ENCODE results near the gene GPX4. TPM values are rescaled to one million over a fixed set of nuclear protein-coding genes. Genes with fewer than 3 reads are reported as not detected.

GPX4 gene
- total RNA-seq, 8 experiments from 2014 or later: 331 to 509 (median 399) TPM

- in situ Hi-C loops (cut with MboI; ENCODE audit: low pct_unique_long_range_greater_than_20kb in 2 of 9, low sequenced_read_pairs in 9 of 9, unreplicated experiment in 9 of 9): no loop called here
- Histone ChIP-seq H3K27ac (peak overlapping the region in 1 of 2 donors; percentile 69), H3K4me3 (peak overlapping the region in 4 of 5 donors; percentile 22 to 46 (median 34)), H3K4me1 (replicated peaks in 1 of 2) (peaks cover 21 to 23% of the 10 kb centered on the region in 2 donors)
- ATAC-seq (replicated peaks in 6 of 8): peak; percentile 0 to 45 (median 25)
- WGBS, 10 experiments: 13 to 75% (median 59%) methylated on average over 3 to 21 of the region's 48 CpGs; no CpG with 5 or more reads in 7 of the 10 experiments
These were observed 29.0 kb downstream of the GPX4 start for GRCh38 chr19:1132552-1133383.

DNA sequence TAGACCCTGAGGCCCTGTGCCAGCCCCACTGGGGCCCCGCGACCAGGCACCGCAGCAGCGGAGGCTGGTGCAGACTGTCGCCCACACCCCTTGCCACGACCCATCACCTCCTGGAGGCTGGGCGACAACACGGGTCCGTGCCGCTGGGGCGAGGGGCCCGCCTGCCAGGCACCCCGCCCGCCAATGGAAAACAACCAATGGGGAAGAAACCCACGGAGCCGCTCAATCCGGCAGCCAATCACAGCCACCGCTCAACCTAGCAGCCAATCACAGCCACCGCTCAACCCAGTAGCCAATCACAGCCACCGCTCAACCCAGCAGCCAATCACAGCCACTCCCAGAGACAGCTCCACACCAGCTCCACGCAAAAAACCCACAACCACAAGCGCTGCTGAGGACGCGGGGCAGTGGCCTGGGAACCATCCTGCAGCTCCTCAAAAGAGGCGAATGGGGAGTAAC is 29.7 kb downstream of the GPX4 start:
- no peak for ATAC-seq (replicated peaks in 6 of 8)
- H3K27ac ChIP-seq: no peak overlapping the region
- WGBS, 10 experiments: 70 to 100% (median 98%) methylated on average over 1 to 6 of the region's 25 CpGs; no CpG with 5 or more reads in 6 of the 10 experiments
- H3K4me1 ChIP-seq (replicated peaks in 1 of 2): peaks cover 21 to 23% of the 10 kb centered on the region in 2 donors
- in situ Hi-C loops (cut with MboI; ENCODE audit: low pct_unique_long_range_greater_than_20kb in 2 of 9, low sequenced_read_pairs in 9 of 9, unreplicated experiment in 9 of 9): no loop called here
- no peak overlapping the region for H3K4me3 ChIP-seq

DNA sequence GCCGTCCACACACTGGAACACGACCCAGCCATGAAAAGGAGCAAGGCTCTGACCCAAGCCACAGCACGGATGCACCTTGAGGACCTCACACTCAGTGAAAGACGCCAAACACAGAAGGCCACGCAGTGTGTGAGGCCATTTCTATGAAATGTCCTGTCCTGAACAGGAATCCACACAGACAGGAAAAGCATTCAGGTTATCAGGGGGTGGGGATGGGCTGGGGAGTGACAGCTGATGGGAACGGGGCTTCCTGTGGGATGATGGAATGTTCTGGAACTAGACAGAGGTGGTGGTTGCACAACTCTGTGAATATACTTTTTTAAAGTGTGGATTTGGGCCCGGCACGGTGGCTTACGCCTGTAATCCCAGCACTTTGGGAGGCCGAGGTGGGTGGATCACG is 30.6 kb downstream of the GPX4 start:
- H3K27ac ChIP-seq: no peak overlapping the region
- 100% methylated on average over 5 of the region's 11 CpGs; no CpG with 5 or more reads in 9 of the 10 experiments for WGBS, 10 experiments
- in situ Hi-C loops (cut with MboI; ENCODE audit: low pct_unique_long_range_greater_than_20kb in 2 of 9, low sequenced_read_pairs in 9 of 9, unreplicated experiment in 9 of 9): no loop called here
- H3K4me3 ChIP-seq: no peak overlapping the region
- no peak for ATAC-seq (replicated peaks in 6 of 8)
- peaks cover 21 to 23% of the 10 kb centered on the region in 2 donors for H3K4me1 ChIP-seq (replicated peaks in 1 of 2)

DNA sequence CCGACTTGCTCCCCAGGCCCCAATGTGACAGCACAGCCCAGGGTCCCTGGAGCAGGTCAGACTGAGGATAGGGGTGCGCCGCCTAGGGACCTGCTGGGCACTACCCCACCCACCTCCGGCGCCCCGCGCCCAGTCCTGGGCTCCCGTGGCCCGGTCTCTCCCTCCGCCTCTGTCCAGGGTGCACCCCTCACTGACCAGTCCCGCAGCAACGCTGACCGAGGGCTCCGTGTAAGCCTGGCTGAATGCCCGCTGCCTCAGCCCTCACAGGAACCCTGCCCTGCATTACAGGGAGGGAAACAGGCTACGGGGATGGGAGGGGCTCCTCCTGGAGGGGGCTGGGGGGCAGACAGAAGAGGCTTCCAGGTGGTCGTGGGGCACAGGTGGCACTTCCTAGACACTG is 31.7 kb downstream of the GPX4 start:
- ATAC-seq (replicated peaks in 6 of 8): no peak
- peaks cover 21 to 23% of the 10 kb centered on the region in 2 donors for H3K4me1 ChIP-seq (replicated peaks in 1 of 2)
- H3K4me3 ChIP-seq: no peak overlapping the region
- 0 to 100% (median 73%) methylated on average over 1 of the region's 17 CpGs; no CpG with 5 or more reads in 6 of the 10 experiments for WGBS, 10 experiments
- H3K27ac ChIP-seq: no peak overlapping the region
- in situ Hi-C loops (cut with MboI; ENCODE audit: low pct_unique_long_range_greater_than_20kb in 2 of 9, low sequenced_read_pairs in 9 of 9, unreplicated experiment in 9 of 9): no loop called here

DNA sequence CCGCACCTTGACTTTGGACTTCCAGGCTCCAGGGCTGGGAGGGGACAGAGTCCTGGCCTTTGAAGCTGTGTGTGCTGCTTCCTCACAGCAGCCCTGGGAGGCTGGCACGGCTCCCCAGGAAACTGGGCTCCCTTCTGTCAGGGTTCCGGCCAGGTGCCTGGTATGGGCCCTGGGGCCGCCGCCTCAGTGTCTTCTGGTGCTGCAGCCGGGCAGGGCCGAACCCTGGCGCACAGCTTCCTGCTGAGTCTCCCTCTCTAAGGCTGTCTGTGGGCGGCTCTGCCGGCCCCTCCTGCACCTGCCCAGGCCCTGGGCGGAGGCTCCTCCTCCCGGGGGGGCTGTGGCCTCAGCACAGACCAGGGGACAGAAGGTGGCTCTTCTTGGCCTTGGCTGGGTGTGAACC is 32.4 kb downstream of the GPX4 start:
- WGBS, 10 experiments: 60% methylated on average over 1 of the region's 12 CpGs; no CpG with 5 or more reads in 9 of the 10 experiments
- ATAC-seq (replicated peaks in 6 of 8): peak in 1 of 8 experiments; percentile 2
- Histone ChIP-seq H3K4me3 (no peak overlapping the region), H3K4me1 (replicated peaks in 1 of 2) (peaks cover 18% of the 10 kb centered on the region in 2 donors), H3K27ac (no peak overlapping the region)
- in situ Hi-C loops (cut with MboI; ENCODE audit: low pct_unique_long_range_greater_than_20kb in 2 of 9, low sequenced_read_pairs in 9 of 9, unreplicated experiment in 9 of 9): no loop called here

DNA sequence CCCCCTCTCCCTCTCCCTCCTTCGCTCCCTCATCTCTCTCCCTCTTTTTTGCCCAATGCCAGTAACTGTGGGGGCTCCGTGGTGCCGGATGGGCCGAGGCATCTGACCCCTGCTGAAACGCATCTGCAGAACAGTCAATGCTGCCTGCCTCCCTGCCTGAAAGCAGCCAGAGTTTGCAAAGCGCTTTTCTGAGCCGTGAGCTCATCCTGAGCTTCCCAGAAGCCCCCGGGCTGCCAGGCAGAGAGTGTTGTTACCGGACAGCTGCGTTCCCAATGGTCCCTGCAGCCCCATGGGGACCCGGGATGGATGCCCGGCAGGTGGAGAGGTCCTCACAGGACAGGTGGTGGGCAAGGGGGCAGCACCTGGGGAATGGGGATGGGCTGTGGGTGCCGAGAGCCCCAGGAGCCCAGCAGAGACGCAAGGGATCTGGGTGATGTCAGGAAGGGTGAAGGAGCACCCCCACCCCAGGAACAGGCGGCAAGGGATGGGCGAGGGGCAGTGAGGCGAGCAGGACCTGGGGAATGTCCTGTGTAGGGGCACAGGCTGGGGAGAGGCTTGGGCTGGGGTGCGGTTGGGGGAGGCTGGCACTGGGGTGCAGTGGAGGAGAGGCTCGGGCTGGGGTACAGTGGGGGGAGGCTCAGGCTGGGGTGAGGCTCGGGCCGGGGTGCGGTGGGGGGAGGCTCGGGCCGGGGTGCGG is 33.0 kb downstream of the GPX4 start:
- in situ Hi-C loops (cut with MboI; ENCODE audit: low pct_unique_long_range_greater_than_20kb in 2 of 9, low sequenced_read_pairs in 9 of 9, unreplicated experiment in 9 of 9): no loop called here
- peaks cover 12 to 13% of the 10 kb centered on the region in 2 donors for H3K4me1 ChIP-seq (replicated peaks in 1 of 2)
- H3K27ac ChIP-seq: peak overlapping the region in 1 of 2 donors; percentile 41
- no peak overlapping the region for H3K4me3 ChIP-seq
- peak in 3 of 8 experiments; percentile 20 to 46 (median 22) for ATAC-seq (replicated peaks in 6 of 8)
- 20 to 100% (median 81%) methylated on average over 1 to 7 of the region's 25 CpGs; no CpG with 5 or more reads in 6 of the 10 experiments for WGBS, 10 experiments

GRCh38 chr19:1138121-1138520 is 34.3 kb downstream of the GPX4 start:
- 80 to 100% methylated on average over 1 to 2 of the region's 11 CpGs; no CpG with 5 or more reads in 8 of the 10 experiments for WGBS, 10 experiments
- in situ Hi-C loops (cut with MboI; ENCODE audit: low pct_unique_long_range_greater_than_20kb in 2 of 9, low sequenced_read_pairs in 9 of 9, unreplicated experiment in 9 of 9): no loop called here

GRCh38 chr19:1139126-1139525 is 35.3 kb downstream of the GPX4 start:
- no peak for ATAC-seq (replicated peaks in 6 of 8)

More at GRCh38 chr19:1138121-1138520, 34.3 kb downstream of the GPX4 start:
- no peak for ATAC-seq (replicated peaks in 6 of 8)
- Histone ChIP-seq H3K27ac (no peak overlapping the region), H3K4me3 (no peak overlapping the region), H3K4me1 (replicated peaks in 1 of 2) (peaks cover under 1% of the 10 kb centered on the region in 2 donors)

GRCh38 chr19:1140272-1141027 is 36.7 kb downstream of the GPX4 start:
- Histone ChIP-seq H3K4me1 (replicated peaks in 1 of 2) (no peaks in the 10 kb centered on the region), H3K4me3 (no peak overlapping the region), H3K27ac (no peak overlapping the region)
- 60 to 100% (median 85%) methylated on average over 1 to 4 of the region's 39 CpGs; no CpG with 5 or more reads in 4 of the 10 experiments for WGBS, 10 experiments
- in situ Hi-C loops (cut with MboI; ENCODE audit: low pct_unique_long_range_greater_than_20kb in 2 of 9, low sequenced_read_pairs in 9 of 9, unreplicated experiment in 9 of 9): no loop called here
- no peak for ATAC-seq (replicated peaks in 6 of 8)

More at GRCh38 chr19:1139126-1139525, 35.3 kb downstream of the GPX4 start:
- no peaks in the 10 kb centered on the region for H3K4me1 ChIP-seq (replicated peaks in 1 of 2)
- no peak overlapping the region for H3K27ac ChIP-seq
- 100% methylated on average over 1 of the region's 15 CpGs; no CpG with 5 or more reads in 8 of the 10 experiments for WGBS, 10 experiments
- in situ Hi-C loops (cut with MboI; ENCODE audit: low pct_unique_long_range_greater_than_20kb in 2 of 9, low sequenced_read_pairs in 9 of 9, unreplicated experiment in 9 of 9): no loop called here
- H3K4me3 ChIP-seq: no peak overlapping the region

GRCh38 chr19:1141944-1142343 is 38.1 kb downstream of the GPX4 start:
- whole genome bisulfite sequencing, 10 experiments: 83 to 100% methylated on average over 1 of the region's 5 CpGs; no CpG with 5 or more reads in 8 of the 10 experiments
- no peak overlapping the region for H3K4me3 ChIP-seq
- in situ Hi-C loops (cut with MboI; ENCODE audit: low pct_unique_long_range_greater_than_20kb in 2 of 9, low sequenced_read_pairs in 9 of 9, unreplicated experiment in 9 of 9): no loop called here
- no peak for ATAC-seq (replicated peaks in 6 of 8)
- H3K27ac ChIP-seq: no peak overlapping the region
- H3K4me1 ChIP-seq (replicated peaks in 1 of 2): peaks cover 5 to 6% of the 10 kb centered on the region in 2 donors

DNA sequence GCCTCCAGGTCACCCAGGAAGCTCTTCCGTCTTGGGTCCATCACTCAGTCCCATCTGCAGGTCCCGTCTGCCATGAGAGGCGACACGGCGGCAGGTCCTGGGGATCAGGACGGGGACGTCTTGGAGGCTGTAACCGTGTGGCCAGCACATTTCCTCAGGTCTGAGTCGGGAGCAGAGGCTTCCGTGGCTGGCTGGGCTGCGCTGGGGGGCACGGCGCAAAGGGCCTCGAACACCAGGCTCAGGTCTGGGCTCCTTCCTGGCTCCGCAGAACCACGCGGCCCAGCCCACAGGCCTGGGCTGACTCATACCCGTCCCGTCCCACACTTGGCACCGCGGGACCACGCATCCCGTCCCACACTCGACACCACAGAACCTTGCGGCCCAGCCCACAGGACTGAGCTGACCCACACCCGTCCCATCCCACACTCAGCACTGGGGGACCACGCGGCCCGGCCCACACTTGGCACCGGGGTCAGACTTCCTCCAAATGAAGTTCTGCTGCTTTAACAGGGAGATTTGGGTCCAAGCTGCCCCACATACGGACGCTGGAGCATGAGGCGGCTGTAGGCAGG is 40.1 kb downstream of the GPX4 start:
- in situ Hi-C loops (cut with MboI; ENCODE audit: low pct_unique_long_range_greater_than_20kb in 2 of 9, low sequenced_read_pairs in 9 of 9, unreplicated experiment in 9 of 9): no loop called here
- H3K27ac ChIP-seq: no peak overlapping the region
- H3K4me3 ChIP-seq: no peak overlapping the region
- 94 to 100% (median 99%) methylated on average over 1 to 12 of the region's 33 CpGs; no CpG with 5 or more reads in 6 of the 10 experiments for WGBS, 10 experiments
- H3K4me1 ChIP-seq (replicated peaks in 1 of 2): peaks cover 17 to 18% of the 10 kb centered on the region in 2 donors
- no peak for ATAC-seq (replicated peaks in 6 of 8)

GRCh38 chr19:1144741-1145140 is 40.9 kb downstream of the GPX4 start:
- in situ Hi-C loops (cut with MboI; ENCODE audit: low pct_unique_long_range_greater_than_20kb in 2 of 9, low sequenced_read_pairs in 9 of 9, unreplicated experiment in 9 of 9): no loop called here
- no peak for ATAC-seq (replicated peaks in 6 of 8)
- 50 to 100% (median 100%) methylated on average over 1 of the region's 1 CpG; no CpG with 5 or more reads in 1 of the 10 experiments for WGBS, 10 experiments
- Histone ChIP-seq H3K4me1 (replicated peaks in 1 of 2) (peaks cover 17 to 18% of the 10 kb centered on the region in 2 donors), H3K27ac (no peak overlapping the region), H3K4me3 (no peak overlapping the region)
